GM12891 (cell line): ENCODE results near the gene FAR1. TPM values are rescaled to one million over a fixed set of nuclear protein-coding genes. Genes with fewer than 3 reads are reported as not detected.
"Not testable (repeated sequence)": the region's sequence is repeated elsewhere in the genome, so short reads cannot be mapped to it uniquely, and the experiment has no call there.

Experiments used
- DNase-seq: peaks from one replicate; pipeline ENCODE4 v3.0.0; 2011; ENCODE audit warnings: low spot score; ENCODE audit not compliant: insufficient read length
- FAIRE-seq: peaks from 2 replicates; lab custom pipeline; 2011; peaks lifted over from hg19 to GRCh38; lab: Jason Lieb, UNC
- PAX5 ChIP-seq: IDR thresholded peaks from 2 replicates; pipeline ENCODE4 v1.6.1; 2011; ENCODE audit warnings: low read length, moderate library complexity, mild to moderate bottlenecking; ENCODE audit not compliant: insufficient read depth, severe bottlenecking
- POLR2A ChIP-seq: IDR thresholded peaks from 2 replicates; pipeline ENCODE4 v1.6.1; 2011; ENCODE audit warnings: low read depth, low read length, control low read depth
- POLR2AphosphoS5 ChIP-seq: IDR thresholded peaks from 2 replicates; pipeline ENCODE4 v1.6.1; 2011; ENCODE audit warnings: low read depth, low read length, control low read depth
- POU2F2 ChIP-seq: IDR thresholded peaks from 2 replicates; pipeline ENCODE4 v1.6.1; 2011; ENCODE audit warnings: low read depth, mild to moderate bottlenecking, control low read depth, low read length, moderate library complexity
- SPI1 ChIP-seq: IDR thresholded peaks from 2 replicates; pipeline ENCODE4 v1.6.1; 2011; ENCODE audit warnings: low read depth, low read length, control low read depth
- TAF1 ChIP-seq: IDR thresholded peaks from 2 replicates; pipeline ENCODE4 v1.6.1; 2011; ENCODE audit warnings: low read depth, low read length, control low read depth
- polyA plus RNA-seq: library from polyadenylated mRNA; unstranded; fragments of >200 nt; gene quantifications from one replicate; pipeline ENCODE4 v1.2.1, GENCODE V29; 2012; ENCODE audit warnings: low read depth, missing spikeins, inconsistent platforms; ENCODE audit not compliant: missing spikeins

Gene FAR1, protein sequence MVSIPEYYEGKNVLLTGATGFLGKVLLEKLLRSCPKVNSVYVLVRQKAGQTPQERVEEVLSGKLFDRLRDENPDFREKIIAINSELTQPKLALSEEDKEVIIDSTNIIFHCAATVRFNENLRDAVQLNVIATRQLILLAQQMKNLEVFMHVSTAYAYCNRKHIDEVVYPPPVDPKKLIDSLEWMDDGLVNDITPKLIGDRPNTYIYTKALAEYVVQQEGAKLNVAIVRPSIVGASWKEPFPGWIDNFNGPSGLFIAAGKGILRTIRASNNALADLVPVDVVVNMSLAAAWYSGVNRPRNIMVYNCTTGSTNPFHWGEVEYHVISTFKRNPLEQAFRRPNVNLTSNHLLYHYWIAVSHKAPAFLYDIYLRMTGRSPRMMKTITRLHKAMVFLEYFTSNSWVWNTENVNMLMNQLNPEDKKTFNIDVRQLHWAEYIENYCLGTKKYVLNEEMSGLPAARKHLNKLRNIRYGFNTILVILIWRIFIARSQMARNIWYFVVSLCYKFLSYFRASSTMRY
- 7.9 TPM for polyA plus RNA-seq

DNA sequence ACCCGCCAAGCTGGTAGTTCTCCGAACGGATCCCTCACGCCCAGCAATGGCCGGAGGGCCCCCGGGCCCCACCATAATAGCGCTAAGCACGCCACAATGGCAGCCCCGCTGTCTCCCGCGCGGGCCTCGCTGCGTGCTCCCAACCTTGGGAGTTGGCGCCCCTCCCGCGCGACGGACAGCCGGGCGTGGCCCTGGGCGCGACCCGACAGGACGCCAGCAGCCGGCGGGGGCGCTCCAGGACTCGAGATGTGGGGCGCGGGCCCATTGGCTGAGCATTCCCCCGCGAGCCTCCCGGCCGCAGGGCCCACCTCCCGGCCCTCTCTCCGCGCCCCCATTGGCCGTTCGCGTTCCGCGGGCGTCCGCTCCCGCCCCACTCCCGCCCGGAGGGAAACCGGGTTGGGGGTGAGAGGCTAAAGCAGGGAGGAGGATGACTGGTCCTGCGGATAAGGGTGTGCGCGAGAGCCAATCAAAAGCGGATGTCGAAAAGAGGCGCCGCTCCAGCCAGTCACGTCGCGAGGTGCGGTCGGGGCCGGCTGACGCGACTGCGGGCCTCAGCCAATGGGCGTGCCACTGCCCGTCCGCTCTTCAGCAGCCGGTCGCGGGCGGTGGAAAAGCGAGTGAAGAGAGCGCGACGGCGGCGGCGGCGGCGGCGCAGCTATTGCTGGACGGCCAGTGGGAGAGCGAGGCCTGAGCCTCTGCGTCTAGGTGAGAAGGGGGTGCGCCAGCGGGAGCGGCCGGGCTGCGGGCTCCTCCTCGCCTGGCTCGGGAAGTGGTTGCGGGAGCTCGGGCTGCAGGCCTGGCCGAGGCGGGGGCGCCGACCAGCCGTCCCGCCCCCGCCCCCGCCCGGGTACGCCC, at the start of gene FAR1:
TSS of gene FAR1 (plus strand) at position 567 of the 855 bp plus-strand sequence. CDS start 26,098 bp downstream, outside the sequence.
- DNase-seq, result peak; percentile 91
- FAIRE-seq, result peak; percentile 97
- TF ChIP-seq SPI1 (no peak), POLR2A (0 out of 2 replicates have a peak, but pooled peaks have one; percentile 6), PAX5 (no peak)

DNA sequence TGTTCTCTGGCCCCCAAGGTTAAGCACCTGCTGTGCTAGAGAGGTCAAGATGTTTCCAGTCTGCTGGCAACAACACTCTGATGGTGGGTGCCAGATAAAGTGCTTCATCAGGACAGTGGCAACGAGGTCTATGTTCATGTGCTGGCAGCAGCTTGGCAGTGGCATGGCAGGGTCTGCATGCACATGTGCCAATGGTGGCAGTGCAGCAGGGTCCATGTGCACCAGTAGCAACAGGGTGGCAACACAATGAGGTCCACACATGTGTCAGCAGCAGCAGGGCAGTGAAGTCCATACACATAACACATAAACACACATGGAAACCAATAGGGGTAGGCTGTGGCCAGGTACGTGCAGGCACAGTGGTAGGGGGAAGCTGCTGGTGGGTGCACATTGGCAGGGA, 48.4 kb upstream of the FAR1 start:
- DNase-seq (no peak), FAIRE-seq (no peak)
- TF ChIP-seq PAX5 (no peak), SPI1 (no peak), POLR2A (no peak)

DNA sequence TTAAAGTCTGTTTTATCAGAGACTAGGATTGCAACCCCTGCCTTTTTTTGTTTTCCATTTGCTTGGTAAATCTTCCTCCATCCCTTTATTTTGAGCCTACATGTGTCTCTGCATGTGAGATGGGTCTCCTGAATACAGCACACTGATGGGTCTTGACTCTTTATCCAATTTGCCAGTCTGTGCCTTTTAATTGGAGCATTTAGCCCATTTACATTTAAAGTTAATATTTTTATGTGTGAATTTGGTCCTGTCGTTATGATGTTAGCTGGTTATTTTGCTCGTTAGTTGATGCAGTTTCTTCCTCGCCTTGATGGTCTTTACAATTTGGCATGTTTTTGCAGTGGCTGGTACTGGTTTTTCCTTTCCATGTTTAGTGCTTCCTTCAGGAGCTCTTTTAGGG, 41.6 kb upstream of the FAR1 start:
- not testable (repeated sequence) for DNase-seq

DNA sequence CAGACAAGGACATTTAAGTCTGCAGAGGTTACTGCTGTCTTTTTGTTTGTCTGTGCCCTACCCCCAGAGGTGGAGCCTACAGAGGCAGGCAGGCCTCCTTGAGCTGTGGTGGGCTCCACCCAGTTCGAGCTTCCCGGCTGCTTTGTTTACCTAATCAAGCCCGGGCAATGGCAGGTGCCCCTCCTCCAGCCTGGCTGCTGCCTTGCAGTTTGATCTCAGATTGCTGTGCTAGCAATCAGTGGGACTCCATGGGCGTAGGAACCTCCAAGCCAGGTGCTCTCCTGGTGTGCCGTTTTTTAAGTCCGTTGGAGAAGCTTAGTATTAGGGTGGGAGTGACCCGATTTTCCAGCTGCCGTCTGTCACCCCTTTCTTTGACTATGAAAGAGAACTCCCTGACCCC, 39.8 kb upstream of the FAR1 start:
- DNase-seq, result not testable (repeated sequence)

More for the DNA sequence above, 41.6 kb upstream of the FAR1 start:
- not testable (repeated sequence) for FAIRE-seq

DNA sequence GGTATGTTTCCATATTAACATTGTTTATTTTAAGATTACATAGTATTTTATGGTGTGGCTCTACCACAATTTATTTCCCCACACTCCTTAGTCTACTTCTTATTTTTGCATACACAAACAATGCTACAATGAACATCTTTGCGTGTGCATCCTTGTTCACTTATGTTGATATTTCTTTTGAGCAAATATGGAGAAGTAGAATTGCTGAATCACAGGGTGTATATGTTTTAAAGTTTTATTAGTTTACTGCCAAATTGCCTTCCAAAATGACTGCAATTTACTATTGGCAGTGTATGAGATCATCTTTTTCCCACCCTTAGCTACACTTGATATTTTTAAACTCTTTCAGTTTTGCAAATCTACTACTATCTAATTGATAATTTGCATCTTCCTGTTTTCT, 38.7 kb upstream of the FAR1 start:
- no peak for FAIRE-seq

More for the DNA sequence above, 39.8 kb upstream of the FAR1 start:
- FAIRE-seq, result not testable (repeated sequence)

DNA sequence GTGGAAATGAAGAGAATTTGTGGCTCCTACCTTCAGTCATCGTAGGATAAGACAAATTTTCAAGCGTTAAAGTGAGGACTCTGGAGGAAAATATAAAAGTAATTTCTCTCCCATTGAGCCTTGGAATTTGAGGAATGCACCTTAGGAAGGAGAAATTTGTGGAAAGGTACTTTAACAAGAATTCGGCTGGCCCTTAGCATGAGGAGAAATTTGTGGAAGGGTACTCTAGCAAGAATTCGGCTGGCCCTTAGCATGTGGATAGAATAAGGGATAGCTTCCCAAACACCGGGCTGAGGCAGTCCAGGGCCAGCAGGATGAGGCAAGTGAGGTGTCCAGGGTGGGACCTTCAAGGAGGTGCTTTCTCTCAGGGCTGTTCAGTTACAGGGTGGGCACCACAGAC, 33.2 kb upstream of the FAR1 start:
- TF ChIP-seq PAX5 (no peak), POLR2AphosphoS5 (no peak), POLR2A (no peak), SPI1 (no peak), POU2F2 (no peak), TAF1 (no peak)
- DNase-seq (no peak), FAIRE-seq (no peak)

More for the DNA sequence above, 38.7 kb upstream of the FAR1 start:
- no peak for DNase-seq
- no peak for TF ChIP-seq POU2F2
- no peak for TF ChIP-seq POLR2A
- no peak for TF ChIP-seq TAF1
- no peak for TF ChIP-seq PAX5
- TF ChIP-seq SPI1, result no peak
- TF ChIP-seq POLR2AphosphoS5, result no peak

DNA sequence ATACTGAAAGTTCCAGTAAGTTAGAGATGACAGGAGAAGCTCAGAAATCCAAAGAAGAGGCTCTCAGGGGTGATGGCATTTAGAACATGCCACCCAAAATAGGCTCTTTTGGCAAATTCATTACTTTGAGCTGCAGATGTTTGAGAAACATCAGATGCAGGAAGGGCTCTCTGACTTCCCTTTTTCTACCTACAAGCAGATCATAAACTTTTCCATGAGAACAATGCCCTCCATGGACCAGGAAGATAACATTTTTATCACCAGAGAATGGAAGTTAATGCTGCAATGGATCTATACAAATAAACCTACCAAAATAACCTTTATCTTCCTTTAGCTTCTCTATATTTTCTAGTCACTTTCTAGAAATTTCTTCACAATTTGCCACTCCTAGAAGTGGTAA, 32.7 kb upstream of the FAR1 start:
- FAIRE-seq, result no peak
- TF ChIP-seq SPI1 (no peak), POLR2A (no peak), PAX5 (no peak), POLR2AphosphoS5 (no peak), POU2F2 (no peak), TAF1 (no peak)
- DNase-seq, result no peak

DNA sequence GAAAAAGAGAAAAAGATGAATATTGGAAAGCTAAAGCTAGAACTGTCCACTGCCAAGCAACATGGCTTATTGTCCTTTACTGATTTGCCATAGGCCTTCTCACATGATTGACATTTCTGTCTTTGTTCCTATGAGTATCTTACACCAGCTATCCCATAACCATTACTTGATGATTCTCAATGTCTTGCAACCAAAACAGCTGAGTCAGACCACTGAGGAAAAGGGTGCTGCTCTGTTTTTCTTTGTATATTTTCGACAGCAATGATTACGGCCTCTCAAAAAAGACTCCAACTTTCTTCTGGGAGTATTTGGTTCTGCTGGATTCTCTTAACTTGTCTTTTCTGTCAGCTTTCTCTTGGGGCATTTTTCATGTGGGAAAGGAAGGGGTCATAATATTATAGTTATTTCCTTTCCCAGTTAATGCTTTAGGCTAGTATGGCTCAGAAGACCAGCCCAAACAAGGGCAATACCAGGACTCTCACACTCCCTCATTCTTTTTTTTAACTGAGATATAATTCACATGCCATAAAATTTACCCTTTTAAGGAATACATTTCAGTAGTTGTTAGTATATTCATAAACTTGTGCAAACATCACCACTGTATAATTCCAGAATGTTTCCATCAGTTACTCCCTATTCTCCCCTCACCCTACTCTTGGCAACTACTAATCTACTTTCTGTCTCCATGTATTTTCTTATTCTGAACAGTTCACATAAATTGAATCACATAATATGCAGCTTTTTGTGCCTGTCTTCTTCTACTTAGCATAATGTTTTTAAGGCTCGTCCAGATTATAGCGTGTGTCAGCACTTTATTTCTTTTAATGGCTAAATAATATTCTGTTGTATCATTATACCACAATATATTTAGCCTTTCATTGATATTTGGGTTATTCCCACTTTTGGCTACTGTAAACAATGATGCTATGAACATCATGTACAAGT, 31.1 kb upstream of the FAR1 start:
- TF ChIP-seq POLR2A, result no peak
- TF ChIP-seq POU2F2, result no peak
- TF ChIP-seq PAX5, result no peak
- no peak for TF ChIP-seq SPI1
- TF ChIP-seq TAF1, result no peak
- TF ChIP-seq POLR2AphosphoS5, result no peak
- FAIRE-seq, result no peak

DNA sequence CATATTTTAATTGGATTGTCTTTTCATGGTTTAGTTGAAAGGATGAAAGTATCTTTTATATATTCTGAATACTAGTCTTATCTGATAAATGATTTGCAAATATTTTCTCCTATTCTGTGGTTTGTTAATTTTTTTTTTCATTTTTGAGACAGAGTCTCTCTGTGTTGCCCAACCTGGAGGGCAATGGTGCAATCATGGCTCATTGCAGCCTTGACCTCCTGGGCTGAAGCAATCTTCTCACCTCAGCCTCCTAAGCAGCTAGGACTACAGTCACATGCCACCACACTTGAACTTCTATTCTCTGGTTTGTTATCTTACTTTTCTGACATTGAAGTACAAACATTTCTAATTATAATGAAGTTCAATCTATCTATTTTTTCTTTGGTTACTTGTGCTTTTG, 30.0 kb upstream of the FAR1 start:
- DNase-seq, result no peak
- FAIRE-seq, result no peak

More for the DNA sequence above, 31.1 kb upstream of the FAR1 start:
- no peak for DNase-seq

More for the DNA sequence above, 30.0 kb upstream of the FAR1 start:
- TF ChIP-seq POLR2A (no peak), TAF1 (no peak), POLR2AphosphoS5 (no peak), PAX5 (no peak), SPI1 (no peak), POU2F2 (no peak)
